Caco-2 (cell line): ENCODE data around the gene GINS2. TPM values are rescaled to one million over a fixed set of nuclear protein-coding genes. Genes with fewer than 3 reads are reported as not detected.

Experiments used
- BruUV-seq: library from RNA; stranded (reverse); fragments of 400-500 nt; replicated peaks from 2 replicates; lab custom pipeline; 2021; lab: Mats Ljungman, UMichigan
- CTCF ChIA-PET: fragments of 300-600 bp; sonication (Branson Sonifier 250); formaldehyde crosslinking; loops from one replicate; lab custom pipeline; 2022; ENCODE audit warnings: antibody characterized with exemption; lab: Charles Lee
- POLR2A ChIA-PET: fragments of 300-600 bp; sonication (Branson Sonifier 250); formaldehyde crosslinking; loops from one replicate; lab custom pipeline; 2022; ENCODE audit warnings: antibody characterized with exemption; lab: Charles Lee
- DNase-seq, 2 experiments: peaks; one replicate each; pipeline versions ENCODE4 v3.0.0 to v3.0.0-alpha.2; 2020 to 2022
- H3K27me3 ChIP-seq: replicated peaks from 2 replicates; pipeline ENCODE4 v1.6.0; 2011; ENCODE audit warnings: low read length; ENCODE audit not compliant: control insufficient read depth, insufficient read depth
- H3K36me3 ChIP-seq: 2 replicates; pipeline ENCODE4 v1.5.1; 2011; ENCODE audit warnings: low read length; ENCODE audit not compliant: control insufficient read depth, insufficient read depth
- H3K4me1 ChIP-seq: fragments of 250-450 bp; sonication (Bioruptor Pico); 2 replicates; pipeline ENCODE4 v1.5.1; 2020; ENCODE audit warnings: mild to moderate bottlenecking
- H3K4me3 ChIP-seq: 2 replicates; pipeline ENCODE4 v1.5.1; 2011; ENCODE audit warnings: low read depth, mild to moderate bottlenecking, control low read depth, low read length
- H3K9me3 ChIP-seq: fragments of 250-450 bp; sonication (Bioruptor Pico); 2 replicates; pipeline ENCODE4 v1.5.1; 2020; ENCODE audit warnings: mild to moderate bottlenecking, moderate library complexity
- H3K27ac Mint-ChIP-seq: one replicate; pipeline ENCODE4 v1.8.0; 2022; ENCODE audit warnings: mixed read lengths; ENCODE audit not compliant: unreplicated experiment
- H3K27me3 Mint-ChIP-seq: one replicate; pipeline ENCODE4 v1.8.0; 2022; ENCODE audit warnings: mixed read lengths; ENCODE audit not compliant: insufficient read depth, unreplicated experiment
- H3K36me3 Mint-ChIP-seq: one replicate; pipeline ENCODE4 v1.8.0; 2022; ENCODE audit warnings: mild to moderate bottlenecking, mixed read lengths; ENCODE audit not compliant: insufficient read depth, unreplicated experiment
- H3K4me1 Mint-ChIP-seq: one replicate; pipeline ENCODE4 v1.8.0; 2022; ENCODE audit warnings: low read depth, mixed read lengths; ENCODE audit not compliant: unreplicated experiment
- H3K4me3 Mint-ChIP-seq: one replicate; pipeline ENCODE4 v1.8.0; 2022; ENCODE audit warnings: mild to moderate bottlenecking, moderate library complexity, mixed read lengths; ENCODE audit not compliant: unreplicated experiment
- H3K9me3 Mint-ChIP-seq: one replicate; pipeline ENCODE4 v1.8.0; 2022; ENCODE audit warnings: mixed read lengths; ENCODE audit not compliant: unreplicated experiment
- intact Hi-C: fragments of 100-400 bp; cut with micrococcal nuclease; formaldehyde crosslinking; loops from one replicate; pipeline ENCODE4 v1.10.0; 2022; ENCODE audit not compliant: unreplicated experiment
- total RNA-seq: library from RNA; stranded (reverse); gene quantifications from 2 replicates; pipeline ENCODE4 v1.2.3, GENCODE V29; 2022
- TF ChIP-seq, protein P1 (sequence below), 2 experiments: fragments of 200-600 bp in 1 of 2; IDR thresholded peaks; 1 replicate in 1 of 2; 2 replicates in 1 of 2; pipeline versions ENCODE4 v1.5.1 to v1.8.0; 2011 to 2022; ENCODE audit warnings: antibody characterized with exemption in 1 of 2, control low read depth in 1 of 2, inconsistent platforms in 1 of 2, low read depth in 1 of 2, low read length in 1 of 2, mild to moderate bottlenecking in 1 of 2, moderate library complexity in 1 of 2; ENCODE audit not compliant: insufficient read depth in 1 of 2, severe bottlenecking in 1 of 2, unreplicated experiment in 1 of 2

GINS2 gene
- total RNA-seq, 1 experiment from 2014 or later, result 62.9 TPM

DNA sequence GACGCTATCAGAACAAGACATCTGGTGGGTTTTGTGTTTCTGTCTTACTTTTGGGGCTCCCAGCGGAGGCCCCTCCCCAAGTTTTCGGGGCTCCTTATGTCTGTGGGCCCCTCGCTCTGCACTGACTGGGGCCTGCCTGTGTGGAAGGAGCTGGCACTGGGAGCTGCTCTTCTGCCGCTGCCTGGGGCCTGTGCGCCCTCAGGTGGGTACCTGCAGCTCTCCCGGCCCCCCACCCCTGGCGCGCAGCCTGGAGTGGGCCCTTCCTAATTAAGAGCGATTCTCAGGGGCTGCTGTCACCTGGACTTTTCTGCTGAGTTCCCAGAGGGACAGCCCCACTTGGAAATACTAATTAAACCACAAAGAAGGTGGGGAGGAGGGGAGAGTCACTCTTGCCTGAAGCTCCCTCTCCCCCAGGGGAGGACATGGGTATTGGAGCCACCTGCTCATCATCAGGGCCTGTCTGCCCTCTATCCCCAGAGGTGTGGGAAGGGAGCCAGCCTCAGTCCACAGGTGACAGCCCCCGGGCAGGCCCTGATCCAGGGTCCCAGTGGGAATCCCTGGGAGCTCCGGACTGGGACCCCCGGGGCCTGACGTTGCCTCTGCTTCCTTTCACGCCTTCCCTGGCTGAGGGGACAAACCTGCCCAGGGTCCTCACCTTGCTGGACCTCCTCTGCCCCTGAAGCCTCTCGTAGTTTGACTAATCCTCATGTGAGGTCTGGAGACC, 39.2 kb downstream of the GINS2 start:
- Mint-ChIP-seq H3K9me3 (no peaks in the 10 kb centered on the region), H3K4me3 (no peak overlapping the region), H3K36me3 (peaks cover 69% of the 10 kb centered on the region), H3K27ac (peak overlapping the region; percentile 77), H3K27me3 (no peaks in the 10 kb centered on the region), H3K4me1 (peaks cover 17% of the 10 kb centered on the region)
- intact Hi-C loops, result no loop called here
- Histone ChIP-seq H3K9me3 (no peaks in the 10 kb centered on the region), H3K27me3 (no peaks in the 10 kb centered on the region), H3K36me3 (peaks cover 10% of the 10 kb centered on the region), H3K4me1 (peaks cover 18% of the 10 kb centered on the region), H3K4me3 (no peak overlapping the region)
- DNase-seq, result no peak
- TF ChIP-seq, protein P1, sequence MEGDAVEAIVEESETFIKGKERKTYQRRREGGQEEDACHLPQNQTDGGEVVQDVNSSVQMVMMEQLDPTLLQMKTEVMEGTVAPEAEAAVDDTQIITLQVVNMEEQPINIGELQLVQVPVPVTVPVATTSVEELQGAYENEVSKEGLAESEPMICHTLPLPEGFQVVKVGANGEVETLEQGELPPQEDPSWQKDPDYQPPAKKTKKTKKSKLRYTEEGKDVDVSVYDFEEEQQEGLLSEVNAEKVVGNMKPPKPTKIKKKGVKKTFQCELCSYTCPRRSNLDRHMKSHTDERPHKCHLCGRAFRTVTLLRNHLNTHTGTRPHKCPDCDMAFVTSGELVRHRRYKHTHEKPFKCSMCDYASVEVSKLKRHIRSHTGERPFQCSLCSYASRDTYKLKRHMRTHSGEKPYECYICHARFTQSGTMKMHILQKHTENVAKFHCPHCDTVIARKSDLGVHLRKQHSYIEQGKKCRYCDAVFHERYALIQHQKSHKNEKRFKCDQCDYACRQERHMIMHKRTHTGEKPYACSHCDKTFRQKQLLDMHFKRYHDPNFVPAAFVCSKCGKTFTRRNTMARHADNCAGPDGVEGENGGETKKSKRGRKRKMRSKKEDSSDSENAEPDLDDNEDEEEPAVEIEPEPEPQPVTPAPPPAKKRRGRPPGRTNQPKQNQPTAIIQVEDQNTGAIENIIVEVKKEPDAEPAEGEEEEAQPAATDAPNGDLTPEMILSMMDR (IDR thresholded peaks at IDR 0.05; ENCODE audit: insufficient read depth in 1 of 2, low read depth in 1 of 2, low read length in 1 of 2, severe bottlenecking in 1 of 2, unreplicated experiment in 1 of 2), result no peak
- ChIA-PET POLR2A (no interaction called here), CTCF (interaction anchor here (0.6 to 0.7 kb wide), 2 partner anchors 35 to 70 kb away, joined by 4 to 5 read pairs; no protein-coding TSS in a partner anchor)
- no TSS peak for BruUV-seq

DNA sequence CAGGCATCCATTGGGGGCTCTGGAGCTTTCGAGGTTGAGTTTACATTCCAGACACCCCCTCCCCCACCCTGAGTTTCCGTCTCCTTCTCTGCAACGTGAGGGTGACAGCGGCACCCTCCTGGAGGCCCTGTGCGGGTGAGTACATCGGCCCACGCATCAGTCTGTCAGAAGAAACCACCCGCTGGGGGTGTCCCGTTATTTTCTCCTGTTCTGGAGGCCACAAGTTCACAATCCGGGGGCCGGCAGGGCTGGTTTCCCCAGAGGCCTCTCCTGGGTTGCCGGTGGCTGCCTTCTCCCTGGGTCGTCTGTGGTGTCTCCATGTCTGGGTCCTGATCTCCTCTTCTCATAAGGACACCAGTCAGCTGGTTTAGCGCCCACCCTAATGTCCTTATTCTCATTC, 39.9 kb downstream of the GINS2 start:
- Histone ChIP-seq H3K27me3 (no peaks in the 10 kb centered on the region), H3K36me3 (peaks cover 7% of the 10 kb centered on the region), H3K9me3 (no peaks in the 10 kb centered on the region), H3K4me3 (no peak overlapping the region), H3K4me1 (peaks cover 24% of the 10 kb centered on the region)
- Mint-ChIP-seq H3K36me3 (peaks cover 69% of the 10 kb centered on the region), H3K4me1 (peaks cover 24% of the 10 kb centered on the region), H3K27me3 (no peaks in the 10 kb centered on the region), H3K4me3 (no peak overlapping the region), H3K27ac (peak overlapping the region; percentile 77), H3K9me3 (no peaks in the 10 kb centered on the region)
- no peak for DNase-seq
- BruUV-seq, result no TSS peak
- intact Hi-C loops, result no loop called here
- ChIA-PET CTCF (interaction anchor here (0.7 kb wide), 1 partner anchor 35 kb away, joined by 5 read pairs; no protein-coding TSS in a partner anchor), POLR2A (no interaction called here)
- TF ChIP-seq, protein P1 (IDR thresholded peaks at IDR 0.05; ENCODE audit: insufficient read depth in 1 of 2, low read depth in 1 of 2, low read length in 1 of 2, severe bottlenecking in 1 of 2, unreplicated experiment in 1 of 2), result no peak

DNA sequence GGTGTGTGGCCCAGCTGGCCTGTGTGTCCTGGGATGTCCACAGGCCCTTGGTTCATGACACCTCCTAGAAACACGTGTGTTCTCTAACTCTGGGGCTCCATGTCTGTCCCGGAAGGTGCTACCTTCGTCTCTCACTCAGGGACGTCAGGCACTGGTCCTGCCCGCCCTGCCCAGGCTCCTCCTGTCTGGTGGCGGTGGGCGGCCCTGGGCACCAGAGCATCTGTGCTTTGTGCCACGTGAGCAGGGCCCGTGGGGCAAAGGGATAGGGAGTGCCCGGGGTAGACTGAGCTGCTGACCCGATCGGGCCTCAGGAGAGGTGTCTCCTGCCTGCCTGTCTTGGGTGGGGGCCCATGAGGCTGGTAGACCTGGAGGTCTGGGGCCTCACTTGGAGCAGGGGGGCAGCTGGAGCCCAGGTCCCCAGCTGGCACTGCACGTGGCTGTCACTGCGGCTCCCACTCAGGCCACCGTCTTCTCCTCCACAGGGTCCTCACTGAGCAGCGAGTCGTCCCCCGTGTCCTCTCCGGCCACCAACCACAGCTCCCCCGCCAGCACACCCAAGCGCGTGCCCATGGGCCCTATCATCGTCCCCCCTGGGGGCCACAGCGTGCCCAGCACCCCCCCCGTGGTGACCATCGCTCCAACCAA, 40.6 kb downstream of the GINS2 start:
- no TSS peak for BruUV-seq
- no peaks in the 10 kb centered on the region for H3K9me3 ChIP-seq
- DNase-seq, result no peak
- H3K27ac Mint-ChIP-seq, result peak overlapping the region; percentile 77
- TF ChIP-seq, protein P1 (IDR thresholded peaks at IDR 0.05; ENCODE audit: insufficient read depth in 1 of 2, low read depth in 1 of 2, low read length in 1 of 2, severe bottlenecking in 1 of 2, unreplicated experiment in 1 of 2), result no peak
- peaks cover 73% of the 10 kb centered on the region for H3K36me3 Mint-ChIP-seq
- CTCF ChIA-PET, result no interaction called here
- peaks cover 7% of the 10 kb centered on the region for H3K36me3 ChIP-seq
- H3K27me3 ChIP-seq, result no peaks in the 10 kb centered on the region
- POLR2A ChIA-PET, result no interaction called here
- no peak overlapping the region for H3K4me3 Mint-ChIP-seq
- intact Hi-C loops, result no loop called here
- no peaks in the 10 kb centered on the region for H3K27me3 Mint-ChIP-seq
- no peak overlapping the region for H3K4me3 ChIP-seq
- H3K4me1 ChIP-seq, result peaks cover 28% of the 10 kb centered on the region
- no peaks in the 10 kb centered on the region for H3K9me3 Mint-ChIP-seq
- peaks cover 24% of the 10 kb centered on the region for H3K4me1 Mint-ChIP-seq
